SKM-1 treated with dmso at 0.1 percent for 144 hours (cell line): ENCODE results near the gene ID3.
A peak's percentile ranks its signal among the peaks of the same experiment; 100 is the strongest.

Source experiments
- DNase-seq: peaks from one replicate; lab custom pipeline; 2025; ENCODE audit not compliant: unreplicated experiment; lab: John Stamatoyannopoulos, UW

Gene ID3

DNA sequence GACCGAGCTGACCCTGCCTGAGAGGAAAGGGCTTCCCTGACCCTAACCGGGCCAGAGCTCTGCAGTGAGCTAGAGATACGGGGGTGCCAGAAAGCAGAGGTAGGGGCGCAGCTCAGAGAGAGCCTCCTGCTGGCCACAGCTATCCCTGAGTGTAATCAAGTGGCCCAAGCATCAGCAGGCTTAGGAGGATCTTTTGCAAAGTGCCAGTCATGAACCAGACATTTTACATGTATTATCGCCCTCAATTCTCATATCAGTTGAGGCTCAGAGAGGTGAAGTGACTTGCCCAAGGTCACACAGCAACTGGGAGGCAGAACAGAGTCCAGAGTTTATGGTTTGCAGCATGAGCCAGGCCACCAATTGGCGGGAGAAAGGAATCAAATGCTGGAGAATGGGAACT lies 7.0 kb upstream of the ID3 start:
- DNase-seq: no peak

DNA sequence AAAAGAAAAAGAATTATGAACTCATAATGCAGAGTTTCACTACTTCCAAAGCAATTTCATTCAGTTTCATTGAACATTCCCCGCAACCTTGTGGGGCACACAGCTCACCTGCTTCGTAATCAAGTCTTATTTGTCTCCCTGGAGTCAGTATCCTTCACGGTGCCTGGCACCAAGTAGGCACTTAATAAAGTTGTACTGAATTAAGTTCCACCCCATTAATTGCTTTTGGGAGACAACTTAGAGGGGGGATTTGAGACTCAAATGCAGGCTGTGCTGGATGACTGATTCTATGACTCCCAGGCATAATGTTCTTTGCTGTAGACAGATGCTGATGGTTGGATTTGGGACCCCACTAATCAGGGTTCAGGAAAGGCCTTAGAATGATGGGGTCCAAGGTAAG lies 6.5 kb upstream of the ID3 start:
- DNase-seq: no peak

DNA sequence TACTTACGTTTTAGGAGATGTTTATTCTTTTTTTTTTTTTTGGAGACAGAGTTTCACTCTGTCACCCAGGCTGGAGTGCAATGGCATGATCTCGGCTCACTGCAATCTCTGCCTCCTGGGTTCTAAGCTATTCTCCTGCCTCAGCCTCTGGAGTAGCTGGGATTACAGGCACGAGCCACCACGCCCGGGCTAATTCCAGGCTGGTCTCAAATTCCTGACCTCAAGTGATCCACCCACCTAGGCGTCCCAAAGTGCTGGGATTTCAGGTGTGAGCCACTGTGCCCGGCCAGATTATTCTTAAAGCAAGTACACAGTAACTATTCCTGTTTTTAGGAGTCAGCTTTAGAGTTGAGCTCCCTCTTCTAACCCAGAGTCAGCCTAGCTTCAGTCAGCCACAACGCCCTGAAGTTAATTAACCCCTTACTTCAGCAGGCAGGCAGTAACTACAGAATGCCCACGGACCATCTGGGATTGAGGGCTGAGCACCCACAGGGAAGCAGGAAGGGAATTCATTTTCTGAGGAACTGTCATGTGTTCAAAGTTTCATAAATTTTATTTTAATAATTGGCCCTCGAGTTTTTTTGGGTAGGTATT lies 5.3 kb upstream of the ID3 start:
- no peak for DNase-seq

DNA sequence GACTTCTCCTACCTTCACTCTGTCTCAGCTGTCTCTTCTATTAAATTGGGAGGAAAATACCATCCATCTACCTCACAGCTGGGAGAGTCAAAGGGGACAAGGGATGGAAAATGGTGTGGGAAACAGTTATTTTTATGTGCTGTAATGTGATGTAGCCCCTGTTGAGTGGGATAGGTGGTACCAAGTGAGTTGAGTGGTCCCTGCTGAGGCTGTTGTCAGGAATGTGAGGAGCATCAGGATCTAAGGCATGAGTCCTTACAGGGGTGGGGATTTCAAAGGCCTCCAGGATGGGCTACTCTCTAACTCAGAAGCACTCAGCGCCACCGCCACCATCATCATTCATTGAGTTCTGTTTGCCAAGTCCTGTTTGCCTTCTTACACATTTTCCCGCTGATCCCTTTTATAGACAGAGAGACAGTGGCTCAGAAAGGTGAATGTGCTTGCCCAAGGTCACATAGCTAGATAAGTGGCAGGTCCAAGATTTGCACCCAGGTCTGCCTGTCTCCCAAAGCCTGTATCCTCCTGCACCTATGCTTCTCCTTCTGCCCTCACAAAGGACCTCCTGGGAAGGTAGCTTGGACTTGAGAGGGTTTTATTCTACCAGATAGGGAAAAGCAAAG lies 4.6 kb upstream of the ID3 start:
- no peak for DNase-seq

DNA sequence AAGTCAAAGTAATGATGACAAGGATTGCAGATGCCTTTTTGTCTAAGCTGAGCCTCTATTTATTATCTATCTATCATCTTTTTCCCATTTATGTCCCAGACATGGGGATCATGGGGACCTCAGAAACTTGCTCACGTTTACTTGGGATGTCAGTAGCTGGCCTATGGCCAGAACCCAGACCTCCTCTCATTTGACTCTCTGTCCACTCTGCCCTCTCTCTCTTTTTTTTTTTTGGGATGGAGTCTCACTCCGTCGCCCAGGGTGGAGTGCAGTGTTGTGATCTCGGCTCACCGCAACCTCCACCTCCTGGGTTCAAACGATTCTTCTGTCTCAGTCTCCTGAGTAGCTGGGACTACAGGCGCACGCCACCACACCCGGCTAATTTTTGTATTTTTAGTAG lies 3.7 kb upstream of the ID3 start:
- DNase-seq: no peak

DNA sequence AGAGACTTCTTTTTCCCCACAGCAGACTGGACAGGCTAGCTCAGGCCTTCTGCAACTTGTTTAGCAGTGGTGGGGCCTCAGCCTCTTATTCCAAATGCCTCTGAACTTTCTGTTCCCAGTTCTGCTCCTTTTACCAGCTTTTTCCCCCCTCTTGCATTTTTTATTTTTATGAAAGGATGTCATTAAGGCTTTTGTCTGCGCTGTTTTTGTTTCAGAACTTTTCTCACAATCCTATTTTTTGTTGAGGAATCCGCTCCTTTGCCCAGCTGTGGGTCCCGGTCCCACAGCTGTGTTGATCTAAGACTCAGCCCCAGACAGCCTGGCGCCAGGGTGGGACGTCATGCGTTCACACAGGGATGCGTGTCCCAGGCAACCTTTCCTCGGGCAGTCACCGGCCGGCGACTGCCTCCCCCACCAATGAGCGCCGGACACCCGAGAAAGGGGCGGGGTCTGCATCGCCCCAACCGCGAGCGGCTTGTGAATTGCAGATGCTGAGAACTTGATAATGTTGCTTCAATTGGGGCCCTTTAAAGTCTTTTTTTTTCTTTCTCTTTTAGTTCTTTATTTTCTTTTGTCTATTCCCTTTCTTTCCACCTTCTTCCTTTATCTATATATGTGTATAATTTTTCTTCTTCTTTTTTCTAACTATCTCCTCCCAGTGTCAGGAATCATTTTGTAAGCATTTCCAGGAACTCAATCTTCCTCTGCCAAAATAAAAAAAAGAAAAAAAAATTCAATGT lies 3.0 kb upstream of the ID3 start:
- no peak for DNase-seq

DNA sequence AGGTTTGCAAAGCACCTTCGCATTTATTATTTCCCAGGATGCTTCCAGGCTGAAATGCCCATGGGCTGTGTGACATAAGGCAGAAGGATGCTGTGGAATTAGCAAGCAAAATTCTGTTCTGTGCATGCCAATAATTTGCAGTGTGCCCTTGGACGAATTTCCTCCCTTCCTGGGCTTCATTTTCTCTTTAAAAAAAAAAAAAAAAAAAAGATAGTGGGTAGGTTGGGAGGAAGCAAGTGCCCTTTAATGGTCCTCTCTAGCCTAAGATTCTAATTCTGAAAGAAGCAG lies 2.5 kb upstream of the ID3 start:
- DNase-seq: no peak

DNA sequence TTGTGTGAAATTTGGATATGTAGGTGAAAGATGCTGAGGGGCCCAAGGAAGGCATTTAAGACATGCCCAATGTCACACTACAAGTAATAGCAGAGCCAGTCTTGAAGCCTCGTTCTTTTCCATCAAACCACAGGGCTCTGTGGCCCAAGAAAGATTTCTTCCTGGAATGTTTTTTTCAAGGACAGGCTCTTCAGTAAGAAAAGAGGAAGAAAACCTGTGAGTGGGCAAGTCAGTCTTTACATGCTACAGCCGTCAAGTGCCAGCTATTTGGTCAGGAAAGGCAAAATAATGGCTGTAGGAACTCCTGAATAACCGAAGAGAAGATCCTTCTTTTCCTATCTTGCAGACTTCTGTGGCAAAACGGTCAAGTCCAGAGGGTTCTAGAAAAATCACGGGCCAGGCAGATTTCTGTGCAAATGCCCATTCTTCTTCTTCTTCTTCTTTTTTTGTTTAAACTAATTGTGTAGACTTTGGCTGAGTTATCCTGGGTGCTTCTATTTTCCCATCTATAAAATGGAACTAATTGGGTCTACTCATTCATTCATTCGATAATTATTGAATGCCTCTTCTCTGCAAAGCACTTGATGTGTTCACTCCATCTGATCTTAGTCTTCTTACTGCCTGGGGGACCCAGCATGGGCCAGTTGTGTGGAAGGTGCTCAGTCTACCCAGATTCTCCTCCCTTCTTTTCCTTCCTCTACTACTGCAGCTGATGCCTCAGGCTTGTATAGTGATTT lies 1.9 kb upstream of the ID3 start:
- no peak for DNase-seq

DNA sequence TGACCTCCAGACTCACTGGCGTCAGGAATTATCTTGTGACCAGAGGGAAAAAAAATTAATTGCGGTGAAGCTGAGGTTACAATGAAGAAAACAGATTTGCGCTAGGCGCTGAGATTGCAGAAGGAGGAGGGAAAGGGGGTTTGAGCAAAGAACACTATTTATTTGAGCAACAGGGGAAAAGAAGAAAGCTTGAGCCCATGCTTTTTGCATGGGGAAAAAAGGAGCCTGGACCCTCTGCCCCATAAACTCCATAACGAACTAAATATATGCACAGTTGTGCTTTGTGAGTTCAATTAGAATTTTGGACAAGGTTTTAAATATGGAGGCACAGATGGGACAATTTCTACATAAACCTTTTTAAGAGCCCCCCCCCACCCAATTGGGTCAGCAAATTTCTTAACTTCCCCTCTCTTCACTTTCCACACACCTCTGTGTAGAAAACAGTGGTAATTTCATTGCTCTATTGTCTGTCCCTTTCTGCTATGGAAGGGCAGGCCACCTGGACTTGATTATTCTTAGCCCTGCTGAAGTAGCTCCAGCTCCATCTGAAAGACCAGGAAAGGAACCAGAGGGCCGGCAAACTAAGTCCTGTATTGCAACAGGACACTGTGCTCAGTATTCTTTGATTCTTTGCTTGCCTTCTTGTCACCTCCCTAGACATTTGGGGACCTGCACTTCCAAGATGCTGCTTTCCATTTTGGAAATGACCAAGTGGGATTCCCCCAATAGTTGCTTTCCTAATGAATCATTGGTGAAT lies 862 bp upstream of the ID3 start:
- DNase-seq: no peak

DNA sequence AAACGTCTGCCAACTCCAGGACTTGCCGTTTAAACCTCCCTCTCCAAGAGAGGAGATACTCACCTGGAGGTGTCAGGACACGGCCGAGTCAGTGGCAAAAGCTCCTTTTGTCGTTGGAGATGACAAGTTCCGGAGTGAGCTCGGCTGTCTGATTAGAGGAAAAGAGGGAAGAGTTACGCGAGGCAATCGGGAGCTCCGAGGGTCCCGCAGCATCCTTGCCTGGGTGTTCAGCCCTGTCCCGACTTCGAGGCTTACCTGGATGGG lies 497 bp downstream of the ID3 start:
- DNase-seq: no peak

DNA sequence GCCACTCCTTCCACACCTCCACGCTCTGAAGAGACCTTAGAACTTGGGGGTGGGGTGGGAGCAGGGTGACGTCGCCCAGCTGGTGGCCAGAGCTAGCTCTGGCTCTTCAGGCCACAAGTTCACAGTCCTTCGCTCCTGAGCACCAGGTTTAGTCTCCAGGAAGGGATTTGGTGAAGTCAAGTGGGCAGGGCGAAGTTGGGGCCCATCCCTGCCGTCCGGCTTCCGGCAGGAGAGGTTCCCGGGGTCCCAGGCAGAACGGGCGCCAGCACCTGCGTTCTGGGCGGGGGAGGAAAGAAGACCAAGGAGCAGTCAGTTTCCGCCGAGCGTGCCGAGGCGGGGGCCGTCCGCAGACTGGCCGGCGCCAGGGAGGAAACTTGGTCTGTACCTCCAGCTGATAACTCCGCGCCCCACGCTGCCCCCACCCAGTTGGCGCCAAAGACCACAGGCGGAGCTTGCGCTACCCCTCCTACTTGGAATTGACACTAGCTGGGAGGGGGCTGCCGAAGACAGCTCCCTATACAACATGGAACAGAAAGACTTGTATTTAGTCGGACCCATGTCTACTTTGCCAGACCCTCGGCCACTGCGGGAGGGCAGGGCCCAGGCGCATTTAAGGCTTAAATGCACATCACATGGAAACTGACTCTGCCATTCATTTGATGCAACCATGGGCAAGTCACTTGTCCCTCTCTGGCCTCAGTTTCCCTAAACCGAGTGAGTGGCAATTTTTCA lies 995 bp downstream of the ID3 start:
- no peak for DNase-seq

DNA sequence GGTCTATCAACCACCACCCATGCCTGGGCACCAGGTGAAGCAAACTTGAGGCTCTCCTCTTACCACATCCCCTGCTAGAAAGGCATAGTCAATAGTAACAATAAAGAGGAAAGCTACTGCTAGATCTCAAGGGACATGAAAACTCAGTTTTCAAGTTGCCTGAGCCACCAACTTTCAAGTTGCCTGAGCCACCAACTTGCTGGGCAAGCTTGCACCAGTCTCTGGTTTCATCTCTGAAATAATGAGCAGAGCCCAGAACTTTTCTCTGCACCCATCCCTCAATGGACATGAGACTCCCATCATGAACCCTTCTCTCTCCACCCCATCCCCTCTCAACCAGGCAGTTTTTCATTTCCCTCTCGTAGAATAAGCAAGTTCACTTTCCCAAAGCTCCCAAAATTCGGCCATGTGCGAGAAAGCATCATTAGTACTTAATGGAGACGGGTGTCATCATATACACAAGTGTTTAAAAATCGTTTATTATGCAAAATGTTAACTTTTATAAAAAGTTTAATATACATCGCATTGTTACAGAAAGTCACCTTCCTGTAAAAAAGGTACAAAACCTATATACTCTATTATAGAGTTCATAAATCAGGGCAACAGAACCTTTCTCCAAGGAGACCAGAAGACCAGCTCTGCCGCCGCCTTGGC lies 1.7 kb downstream of the ID3 start:
- no peak for DNase-seq

DNA sequence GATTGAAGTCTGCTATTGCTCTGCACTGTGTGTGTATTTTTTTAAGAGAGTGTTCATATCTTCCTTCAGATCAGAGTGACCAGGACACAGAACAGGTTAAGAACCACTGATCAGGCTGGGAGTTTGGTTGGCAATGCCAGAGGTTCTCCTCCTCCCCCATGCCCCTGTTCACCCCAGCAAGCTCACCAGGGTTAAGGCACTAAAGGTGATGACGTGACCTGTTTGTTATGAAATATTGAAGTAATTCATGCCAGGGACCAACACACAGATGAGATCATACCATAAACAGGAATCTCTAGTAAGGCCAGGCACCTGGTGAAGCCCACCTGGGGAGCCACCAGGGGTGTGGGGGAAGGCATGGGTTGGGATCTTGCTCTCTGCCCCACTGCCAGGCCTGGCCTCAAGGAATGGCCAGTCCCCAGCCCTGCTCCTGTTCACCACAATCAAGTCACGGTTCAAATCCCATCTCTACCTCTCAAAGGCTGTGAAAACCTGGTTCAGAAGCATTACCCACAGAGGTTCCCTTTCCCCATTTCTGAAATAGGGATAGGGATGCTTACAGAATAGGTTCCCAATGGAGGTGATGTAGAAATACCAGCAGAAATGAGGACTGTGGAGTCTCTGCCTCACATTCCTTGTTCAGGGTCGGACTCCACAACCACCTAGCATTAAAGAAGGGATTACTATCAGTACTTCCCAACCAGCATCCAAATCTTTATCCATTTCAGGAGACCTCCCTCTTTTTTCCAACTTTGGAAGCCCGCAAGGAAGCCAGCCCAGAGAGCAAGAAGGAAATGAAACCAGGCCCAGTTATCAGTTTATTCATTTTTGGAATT lies 2.4 kb downstream of the ID3 start:
- DNase-seq: no peak

DNA sequence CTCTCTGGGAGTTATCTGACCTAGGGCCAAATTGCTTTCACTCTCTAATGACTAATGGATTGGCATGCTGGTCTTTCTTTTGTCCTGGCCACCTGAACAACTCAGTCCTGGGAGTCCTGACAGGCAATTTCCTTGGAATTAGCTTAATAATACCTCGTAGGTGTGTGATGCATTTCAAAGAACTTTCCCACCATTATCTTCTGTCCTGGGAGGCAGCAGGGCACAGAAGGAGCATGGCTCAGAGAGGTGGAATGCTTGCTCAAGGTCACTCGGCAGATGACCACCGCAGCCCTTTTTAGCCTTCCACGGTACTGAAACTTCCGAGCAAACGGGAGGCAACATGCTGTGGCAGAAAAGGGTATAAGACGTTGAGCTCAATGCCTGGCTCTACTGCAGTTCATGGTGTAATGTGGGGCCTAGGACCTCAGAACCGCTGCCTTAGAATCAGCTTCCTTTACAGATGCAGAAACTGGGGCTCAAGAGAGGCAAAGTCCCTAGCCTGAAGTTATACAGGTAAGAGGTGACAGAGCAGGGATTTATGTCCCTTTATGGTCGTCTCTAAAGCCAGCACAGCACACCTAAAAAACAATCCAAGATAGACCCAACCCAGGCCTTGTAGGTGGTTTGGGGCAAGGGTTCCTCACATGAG lies 3.2 kb downstream of the ID3 start:
- no peak for DNase-seq

DNA sequence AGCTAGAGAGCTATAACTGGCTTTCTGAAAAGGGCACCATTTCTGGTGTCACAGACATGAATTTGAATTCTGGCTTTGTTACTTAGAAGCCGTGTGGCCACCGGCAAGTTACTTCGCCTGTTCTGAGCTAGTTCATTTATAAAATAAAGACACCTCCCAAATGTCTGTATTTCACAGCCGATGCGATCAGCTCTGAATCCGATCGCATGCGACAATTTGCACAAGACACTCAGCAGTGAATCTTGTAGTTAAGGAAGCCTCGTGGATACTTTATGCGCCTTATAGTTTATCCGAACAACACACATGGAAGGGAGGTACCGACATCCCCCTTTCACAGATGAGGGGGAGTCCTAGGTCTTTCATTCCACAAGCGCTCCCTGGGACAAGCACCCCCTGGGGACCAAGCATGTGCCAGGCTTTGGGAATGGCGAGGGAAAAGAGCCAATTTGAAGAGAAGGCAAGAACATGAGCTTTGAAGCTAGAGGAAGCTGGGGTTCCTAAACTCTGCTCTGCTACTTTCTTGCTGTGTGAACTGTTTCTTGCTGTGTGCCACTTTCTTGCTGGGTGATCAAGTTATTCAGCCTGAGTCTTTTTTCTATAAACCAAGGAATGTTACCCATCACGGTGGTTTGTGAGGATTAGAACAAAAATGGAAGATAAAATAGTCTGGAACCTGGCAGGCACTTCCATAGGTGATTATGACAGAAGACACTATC lies 3.9 kb downstream of the ID3 start:
- no peak for DNase-seq

DNA sequence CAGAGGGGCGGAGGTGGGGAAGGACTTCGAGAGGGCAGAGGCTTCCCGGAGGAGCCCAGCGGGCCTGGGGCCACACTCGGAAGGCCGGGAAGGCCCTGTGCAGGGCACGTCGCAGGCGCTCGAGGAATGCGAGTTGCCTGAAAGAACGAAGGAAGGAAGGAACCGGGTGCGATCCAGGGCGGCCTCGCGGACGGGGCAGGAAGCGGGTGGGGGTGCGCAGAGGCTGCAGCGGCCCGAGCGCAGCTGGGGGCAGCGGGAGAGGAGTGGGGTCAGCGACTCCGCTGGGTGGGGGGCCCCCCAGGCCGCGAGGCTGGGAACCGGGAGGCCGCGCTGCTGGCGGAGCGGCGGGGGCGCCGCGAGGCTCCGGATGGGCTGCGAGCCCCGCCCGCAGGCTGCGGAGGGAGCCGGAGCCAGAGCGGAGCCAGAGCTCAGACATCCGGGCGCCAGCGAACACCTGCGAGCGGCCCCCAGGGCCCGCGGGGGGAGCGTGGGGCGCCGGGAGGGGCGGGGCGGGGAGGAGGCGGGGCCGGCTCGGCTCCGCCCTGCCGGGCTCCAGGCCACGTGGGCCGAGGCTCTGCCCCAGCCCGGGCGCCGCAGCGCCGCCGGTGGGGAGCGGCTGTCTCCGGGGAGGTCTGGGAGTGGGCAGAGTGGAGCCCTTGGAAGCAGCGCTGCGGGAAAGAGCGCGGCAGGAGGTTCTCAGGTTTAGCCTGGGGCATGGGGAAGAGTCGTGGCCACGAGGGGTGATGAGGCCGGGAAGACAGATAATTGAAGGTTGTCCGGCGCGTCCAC lies 4.6 kb downstream of the ID3 start:
- DNase-seq: peak; percentile 26

DNA sequence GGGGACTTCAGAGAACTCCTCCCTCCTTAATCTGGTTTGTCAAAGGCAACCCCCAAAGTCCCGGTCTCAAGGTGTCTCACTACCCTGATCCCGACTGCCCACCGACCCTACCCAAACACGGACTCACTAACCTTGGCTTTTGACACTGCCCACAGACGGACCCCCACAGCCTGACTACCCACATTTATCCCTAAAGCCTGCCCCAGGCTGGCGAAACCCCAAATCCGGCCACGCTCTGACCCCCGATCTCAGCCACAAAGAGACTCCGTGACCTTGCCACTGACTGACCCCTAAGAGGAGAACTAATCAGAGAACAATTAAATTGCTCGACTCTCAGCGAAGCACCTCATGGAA lies 5.2 kb downstream of the ID3 start:
- DNase-seq: no peak
